ENCODE results near the gene LDB3. TPM values are rescaled to one million over a fixed set of nuclear protein-coding genes. Genes with fewer than 3 reads are reported as not detected.

The LDB3 gene
- total and polyA plus RNA-seq, 2 of the 4 experiments (the other 2 are of a cell fraction): 0.36 to 2.6 TPM

- Histone ChIP-seq H3K9ac (ENCODE audit: low read depth, low read length) (no peak overlapping the region), H3K4ac (ENCODE audit: low read depth, low read length) (peak overlapping the region; percentile 31; the same call in 1 of the 2 replicates), H3K4me2 (ENCODE audit: low read depth, low read length) (no peak overlapping the region), H3K36me3 (ENCODE audit: control insufficient read depth, insufficient read depth, low read length) (no peaks in the 10 kb centered on the region), H2AK9ac (replicated peaks; ENCODE audit: low read depth, low read length, poor library complexity) (no peak overlapping the region), H3K27ac (ENCODE audit: insufficient read depth, low read length) (no peak overlapping the region), H2BK120ac (ENCODE audit: low read depth, low read length) (peak overlapping the region; percentile 34), H3K4me3 (ENCODE audit: insufficient read depth, low read depth, low read length) (no peak overlapping the region), H3K23ac (ENCODE audit: low read depth, low read length) (no peak overlapping the region), H4K20me1 (ENCODE audit: insufficient read depth, low read length) (no peaks in the 10 kb centered on the region), H3K79me1 (ENCODE audit: low read depth in 1 of 2, low read length in 2 of 2) (peaks cover 0 to 15% of the 10 kb centered on the region in 2 experiments; a peak in 2 of 4 replicates), H3K18ac (ENCODE audit: low read depth, low read length) (no peak overlapping the region), H3K4me1 (ENCODE audit: control insufficient read depth, insufficient read depth, low read length) (peaks cover 35% of the 10 kb centered on the region), H2AK5ac (ENCODE audit: low read depth, low read length) (peak overlapping the region; percentile 62), H3K27me3 (ENCODE audit: control insufficient read depth, insufficient read depth, low read length) (no peaks in the 10 kb centered on the region), H3K9me1 (ENCODE audit: insufficient read depth, low read length) (peaks cover 23% of the 10 kb centered on the region), H2AFZ (replicated peaks; ENCODE audit: low read length, poor library complexity) (peak overlapping the region; percentile 41), H3K9me3 (ENCODE audit: control insufficient read depth, insufficient read depth, low read length) (no peaks in the 10 kb centered on the region), H3K14ac (replicated peaks; ENCODE audit: low read depth, low read length) (no peak overlapping the region; the same call in 1 of the 2 replicates), H4K8ac (ENCODE audit: low read depth in 2 of 2, low read length in 2 of 2) (no peak overlapping the region), H4K5ac (ENCODE audit: low read depth, low read length) (no peak overlapping the region), H2BK15ac (ENCODE audit: low read depth, low read length) (peak overlapping the region; percentile 21; the same call in 1 of the 3 replicates), H4K91ac (ENCODE audit: insufficient read depth, low read depth, low read length) (peak overlapping the region; percentile 21; the same call in 1 of the 2 replicates), H2BK20ac (ENCODE audit: low read depth, low read length) (no peak overlapping the region), H2BK5ac (ENCODE audit: low read depth, low read length, poor library complexity, severe bottlenecking) (no peak overlapping the region), H3K56ac (ENCODE audit: extremely low read depth, insufficient read depth, low read length) (no peak overlapping the region)
- no peak for DNase-seq
- in situ Hi-C loops (cut with MboI; ENCODE audit: low sequenced_read_pairs) (no loop called here), dilution Hi-C loops (cut with HindIII; ENCODE audit: low sequenced_read_pairs, unreplicated experiment) (no loop called here), intact Hi-C loops (cut with micrococcal nuclease) (no loop called here)
- no TSS peak for BruUV-seq (replicated peaks)
- WGBS, 2 experiments (ENCODE audit: extremely low coverage in 2 of 2, insufficient read length in 1 of 2): 88% methylated on average over 4 of the region's 7 CpGs; no CpG with 5 or more reads in 1 of the 2 experiments
- ATAC-seq (ENCODE audit: low read depth): no peak
- no peak for TF ChIP-seq USF2 (IDR thresholded peaks at IDR 0.05; ENCODE audit: low read depth, low read length)
- no peak for TF ChIP-seq MAFK (IDR thresholded peaks at IDR 0.05; ENCODE audit: low read depth, low read length)
- no peak for TF ChIP-seq RAD21 (IDR thresholded peaks at IDR 0.05; ENCODE audit: low read length)
- TF ChIP-seq RCOR1 (IDR thresholded peaks at IDR 0.05; ENCODE audit: insufficient replicate concordance, low read length): no peak
- no peak for TF ChIP-seq SMC3 (IDR thresholded peaks at IDR 0.05; ENCODE audit: low read depth, low read length)
- no peak for TF ChIP-seq MAZ (IDR thresholded peaks at IDR 0.05; ENCODE audit: borderline replicate concordance, low read depth, low read length)
- ChIA-PET CTCF (no interaction called here), POLR2A (ENCODE audit: unreplicated experiment) (no interaction called here)
Measured at GRCh38 chr10:86666538-86666937, 1.8 kb upstream of the LDB3 start.

Data from IMR-90 (cell line).